Thymus (tissue), 11 donors: ENCODE results near the gene SIRT2. TPM values are rescaled to one million over a fixed set of nuclear protein-coding genes. Genes with fewer than 3 reads are reported as not detected.
A peak's percentile ranks its signal among the peaks of the same experiment; 100 is the strongest.

Experiments
- DNase-seq, 9 donors: peaks; one replicate each; pipeline ENCODE4 v3.0.0-alpha.2; 2013; ENCODE audit warnings: low spot score in 9 of 9, low read depth in 6 of 9, missing footprints in 1 of 9
- H3K27ac ChIP-seq, 2 donors: one replicate each; pipeline ENCODE4 v1.5.1; 2013; ENCODE audit warnings: control low read depth in 1 of 2, low read depth in 1 of 2, low read length in 1 of 2, mild to moderate bottlenecking in 1 of 2, moderate library complexity in 1 of 2
- H3K27me3 ChIP-seq, 2 donors: one replicate each; pipeline ENCODE4 v1.5.1; 2013; ENCODE audit warnings: low read length in 1 of 2; ENCODE audit not compliant: control insufficient read depth in 2 of 2, insufficient read depth in 1 of 2
- H3K36me3 ChIP-seq, 2 donors: one replicate each; pipeline ENCODE4 v1.5.1; 2013; ENCODE audit warnings: low read length in 1 of 2, mild to moderate bottlenecking in 1 of 2, moderate library complexity in 1 of 2; ENCODE audit not compliant: control insufficient read depth in 2 of 2, insufficient read depth in 2 of 2
- H3K4me1 ChIP-seq, 2 donors: one replicate each; pipeline ENCODE4 v1.5.1; 2013; ENCODE audit warnings: low read length in 2 of 2; ENCODE audit not compliant: control insufficient read depth in 2 of 2, insufficient read depth in 2 of 2
- H3K4me3 ChIP-seq, 2 donors: one replicate each; pipeline ENCODE4 v1.5.1; 2013; ENCODE audit warnings: low read length in 2 of 2, control low read depth in 1 of 2, mild to moderate bottlenecking in 1 of 2
- H3K9me3 ChIP-seq, 2 donors: one replicate each; pipeline ENCODE4 v1.5.1; 2013; ENCODE audit warnings: low read length in 1 of 2, mild to moderate bottlenecking in 1 of 2; ENCODE audit not compliant: control insufficient read depth in 2 of 2, insufficient read depth in 1 of 2
- WGBS: extraction: QIAGEN DNeasy Blood & Tissue Kit; methylation state at CpG from one replicate; pipeline ENCODE4 v1.1.7; 2013; 5-methylcytosine and 5-hydroxymethylcytosine counted together
- polyA plus RNA-seq: library from polyadenylated mRNA; stranded (reverse); fragments of 200-250 nt; gene quantifications from one replicate; pipeline ENCODE4 v1.2.3, GENCODE V29; 2013
- total RNA-seq: library from RNA; stranded (reverse); fragments of 120-200 nt; gene quantifications from one replicate; pipeline ENCODE4 v1.2.4, GENCODE V29; 2013
- donor health status: healthy.

Gene SIRT2
- total and polyA plus RNA-seq, 2 donors, result 26.8 to 38.3 TPM

- H3K36me3 ChIP-seq, result peaks cover 0 to 9% of the 10 kb centered on the region in 2 donors
- H3K9me3 ChIP-seq, result peaks cover 0 to 6% of the 10 kb centered on the region in 2 donors
- peaks cover 0 to 23% of the 10 kb centered on the region in 2 donors for H3K27me3 ChIP-seq
- H3K4me1 ChIP-seq, result peaks cover 0 to 4% of the 10 kb centered on the region in 2 donors
- 97% methylated on average over 8 of the region's 8 CpGs for WGBS
- H3K4me3 ChIP-seq, result no peak overlapping the region
- DNase-seq, result no peak
- H3K27ac ChIP-seq, result no peak overlapping the region
Observed at GRCh38 chr19:38913958-38914357, 14.5 kb upstream of the SIRT2 start.

- H3K27me3 ChIP-seq, result peaks cover 0 to 23% of the 10 kb centered on the region in 2 donors
- peaks cover 2 to 9% of the 10 kb centered on the region in 2 donors for H3K36me3 ChIP-seq
- H3K4me1 ChIP-seq, result peaks cover 0 to 7% of the 10 kb centered on the region in 2 donors
- DNase-seq, result no peak
- H3K9me3 ChIP-seq, result peaks cover 0 to 6% of the 10 kb centered on the region in 2 donors
- H3K4me3 ChIP-seq, result no peak overlapping the region
- H3K27ac ChIP-seq, result no peak overlapping the region
- 79% methylated on average over 12 of the region's 12 CpGs for WGBS
Observed at GRCh38 chr19:38912600-38913514, 13.4 kb upstream of the SIRT2 start.

GRCh38 chr19:38911388-38912001, 12.1 kb upstream of the SIRT2 start:
- Histone ChIP-seq H3K9me3 (peaks cover 0 to 6% of the 10 kb centered on the region in 2 donors), H3K4me1 (peaks cover 0 to 7% of the 10 kb centered on the region in 2 donors), H3K27me3 (peaks cover 0 to 23% of the 10 kb centered on the region in 2 donors), H3K27ac (no peak overlapping the region), H3K36me3 (peaks cover 12 to 22% of the 10 kb centered on the region in 2 donors), H3K4me3 (no peak overlapping the region)
- no peak for DNase-seq
- WGBS, result 82% methylated on average over 16 of the region's 16 CpGs

- Histone ChIP-seq H3K36me3 (peaks cover 17 to 24% of the 10 kb centered on the region in 2 donors), H3K27me3 (peaks cover 0 to 23% of the 10 kb centered on the region in 2 donors), H3K4me1 (peaks cover 0 to 7% of the 10 kb centered on the region in 2 donors), H3K9me3 (peaks cover 0 to 6% of the 10 kb centered on the region in 2 donors), H3K27ac (no peak overlapping the region), H3K4me3 (no peak overlapping the region)
- 96% methylated on average over 12 of the region's 12 CpGs for WGBS
- no peak for DNase-seq
Observed at GRCh38 chr19:38910488-38910887, 11.1 kb upstream of the SIRT2 start.

DNA sequence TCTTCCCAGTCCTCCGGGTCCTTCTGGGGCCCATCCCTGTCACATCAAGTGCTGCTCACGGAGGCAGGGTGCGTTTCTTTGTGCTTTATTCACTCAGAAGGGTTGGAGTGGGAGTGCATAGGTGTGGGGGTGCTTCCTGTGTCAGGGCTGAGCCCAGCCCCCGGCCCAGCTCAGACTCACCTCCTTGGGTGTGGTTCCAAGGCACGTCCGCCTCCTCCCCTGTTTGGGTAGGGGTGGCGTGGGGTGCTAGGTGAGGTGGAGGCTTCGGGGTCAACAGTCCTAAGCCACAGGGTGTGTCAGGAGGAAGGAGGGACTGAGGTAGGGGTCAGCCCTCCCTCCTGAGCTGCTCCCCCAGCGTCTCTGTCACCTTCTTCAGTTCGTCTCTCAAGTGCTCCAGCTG, 9.5 kb upstream of the SIRT2 start:
- Histone ChIP-seq H3K27ac (no peak overlapping the region), H3K9me3 (peaks cover 0 to 6% of the 10 kb centered on the region in 2 donors), H3K27me3 (peaks cover 0 to 23% of the 10 kb centered on the region in 2 donors), H3K4me1 (peaks cover 0 to 7% of the 10 kb centered on the region in 2 donors), H3K4me3 (no peak overlapping the region), H3K36me3 (peaks cover 22 to 36% of the 10 kb centered on the region in 2 donors)
- WGBS, result 87% methylated on average over 10 of the region's 10 CpGs
- peak in 1 of 9 donors; percentile 33 for DNase-seq

DNA sequence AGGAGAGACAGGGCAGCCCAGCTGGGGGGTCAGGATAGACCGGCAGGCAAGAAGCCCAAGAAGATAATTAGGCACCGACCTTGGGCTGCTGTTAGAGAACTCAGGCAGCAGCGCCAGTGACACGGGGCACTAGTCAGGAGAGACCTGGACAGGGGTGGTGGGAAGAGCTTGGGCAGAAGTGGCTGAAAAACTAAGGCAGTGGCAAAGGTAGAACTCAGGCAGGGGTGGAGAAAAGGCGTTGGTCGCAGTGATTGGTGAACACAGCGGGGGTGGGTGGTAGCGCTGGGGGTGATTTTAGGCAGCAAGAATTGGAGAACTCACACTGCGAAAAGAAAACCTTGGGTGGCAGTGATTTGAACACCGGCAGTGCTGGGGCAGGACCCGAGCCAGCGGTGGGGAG, 8.3 kb upstream of the SIRT2 start:
- no peak for DNase-seq
- Histone ChIP-seq H3K4me3 (no peak overlapping the region), H3K4me1 (peaks cover 0 to 7% of the 10 kb centered on the region in 2 donors), H3K36me3 (peaks cover 22 to 36% of the 10 kb centered on the region in 2 donors), H3K9me3 (peaks cover 0 to 6% of the 10 kb centered on the region in 2 donors), H3K27me3 (peaks cover 0 to 18% of the 10 kb centered on the region in 2 donors), H3K27ac (no peak overlapping the region)
- WGBS, result 98% methylated on average over 12 of the region's 12 CpGs

GRCh38 chr19:38907227-38907626, 7.8 kb upstream of the SIRT2 start:
- DNase-seq, result no peak
- peaks cover 0 to 14% of the 10 kb centered on the region in 2 donors for H3K27me3 ChIP-seq
- H3K4me1 ChIP-seq, result peaks cover 0 to 7% of the 10 kb centered on the region in 2 donors
- H3K4me3 ChIP-seq, result no peak overlapping the region
- no peak overlapping the region for H3K27ac ChIP-seq
- WGBS, result 98% methylated on average over 29 of the region's 29 CpGs
- peaks cover 22 to 36% of the 10 kb centered on the region in 2 donors for H3K36me3 ChIP-seq
- peaks cover 0 to 6% of the 10 kb centered on the region in 2 donors for H3K9me3 ChIP-seq

DNA sequence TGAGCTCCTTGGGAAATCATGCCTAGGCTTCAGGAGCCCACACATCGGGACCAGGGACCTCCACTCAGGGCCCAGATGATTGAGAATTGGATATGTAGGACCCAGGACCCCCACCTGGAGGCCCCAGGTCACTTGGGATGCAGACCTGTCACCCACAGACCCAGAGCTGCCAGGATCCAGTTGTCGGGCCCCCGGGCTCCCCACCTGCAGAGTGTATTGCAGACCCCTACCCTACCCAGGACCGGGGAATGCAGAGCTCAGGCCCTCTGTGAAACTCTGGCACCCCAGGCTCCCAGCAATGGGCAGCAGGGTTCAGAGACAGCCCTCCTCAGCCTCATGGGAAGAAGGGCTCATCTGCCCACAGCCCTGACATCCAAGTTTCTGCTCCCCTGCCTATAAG, 6.2 kb upstream of the SIRT2 start:
- WGBS, result 98% methylated on average over 4 of the region's 4 CpGs
- H3K27ac ChIP-seq, result no peak overlapping the region

More for the DNA sequence above, 6.2 kb upstream of the SIRT2 start:
- no peak for DNase-seq
- Histone ChIP-seq H3K9me3 (peaks cover 0 to 5% of the 10 kb centered on the region in 2 donors), H3K27me3 (no peaks in the 10 kb centered on the region), H3K4me3 (no peak overlapping the region), H3K4me1 (peaks cover 0 to 6% of the 10 kb centered on the region in 2 donors), H3K36me3 (peaks cover 22 to 36% of the 10 kb centered on the region in 2 donors)
